Ramos (cell line): ENCODE measurements around the gene RXRA.
"Not testable (repeated sequence)": the region's sequence is repeated elsewhere in the genome, so short reads cannot be mapped to it uniquely, and the experiment has no call there.

ENCODE experiments used
- in situ Hi-C: fragments of 300-500 bp; cut with MboI; formaldehyde crosslinking; loops from one replicate; pipeline ENCODE4 v1.14.3; 2022; ENCODE audit warnings: low sequenced_read_pairs; ENCODE audit not compliant: unreplicated experiment

The RXRA gene

GRCh38 chr9:134306636-134307600 is 19.3 kb upstream of the RXRA start:
- in situ Hi-C loops = no loop called here

- in situ Hi-C loops = no loop called here
Measured at GRCh38 chr9:134307674-134308638, 18.3 kb upstream of the RXRA start.

- in situ Hi-C loops = not testable (repeated sequence)
Measured at GRCh38 chr9:134308639-134309220, 17.5 kb upstream of the RXRA start.

GRCh38 chr9:134313470-134313869 is 12.8 kb upstream of the RXRA start:
- in situ Hi-C loops = no loop called here

GRCh38 chr9:134314039-134314949 is 12.0 kb upstream of the RXRA start:
- in situ Hi-C loops = no loop called here

GRCh38 chr9:134314950-134315715 is 11.1 kb upstream of the RXRA start:
- in situ Hi-C loops = no loop called here

GRCh38 chr9:134315716-134316448 is 10.4 kb upstream of the RXRA start:
- in situ Hi-C loops = no loop called here

GRCh38 chr9:134316449-134317160 is 9.7 kb upstream of the RXRA start:
- in situ Hi-C loops = no loop called here

GRCh38 chr9:134317400-134317789 is 8.9 kb upstream of the RXRA start:
- in situ Hi-C loops = no loop called here

- in situ Hi-C loops = no loop called here
Measured at GRCh38 chr9:134317790-134318414, 8.4 kb upstream of the RXRA start.

- in situ Hi-C loops = no loop called here
Measured at GRCh38 chr9:134318481-134318891, 7.8 kb upstream of the RXRA start.

- in situ Hi-C loops = no loop called here
Measured at GRCh38 chr9:134318941-134319305, 7.3 kb upstream of the RXRA start.

GRCh38 chr9:134319306-134320125 is 6.7 kb upstream of the RXRA start:
- in situ Hi-C loops = no loop called here

GRCh38 chr9:134320126-134320867 is 6.0 kb upstream of the RXRA start:
- in situ Hi-C loops = no loop called here

- in situ Hi-C loops = no loop called here
Measured at GRCh38 chr9:134320868-134321471, 5.3 kb upstream of the RXRA start.
